ENCODE measurements around the gene SEC11A.
A peak's percentile ranks its signal among the peaks of the same experiment; 100 is the strongest.
"Not testable (repeated sequence)": the region's sequence is repeated elsewhere in the genome, so short reads cannot be mapped to it uniquely, and the experiment has no call there.

Gene SEC11A

DNA sequence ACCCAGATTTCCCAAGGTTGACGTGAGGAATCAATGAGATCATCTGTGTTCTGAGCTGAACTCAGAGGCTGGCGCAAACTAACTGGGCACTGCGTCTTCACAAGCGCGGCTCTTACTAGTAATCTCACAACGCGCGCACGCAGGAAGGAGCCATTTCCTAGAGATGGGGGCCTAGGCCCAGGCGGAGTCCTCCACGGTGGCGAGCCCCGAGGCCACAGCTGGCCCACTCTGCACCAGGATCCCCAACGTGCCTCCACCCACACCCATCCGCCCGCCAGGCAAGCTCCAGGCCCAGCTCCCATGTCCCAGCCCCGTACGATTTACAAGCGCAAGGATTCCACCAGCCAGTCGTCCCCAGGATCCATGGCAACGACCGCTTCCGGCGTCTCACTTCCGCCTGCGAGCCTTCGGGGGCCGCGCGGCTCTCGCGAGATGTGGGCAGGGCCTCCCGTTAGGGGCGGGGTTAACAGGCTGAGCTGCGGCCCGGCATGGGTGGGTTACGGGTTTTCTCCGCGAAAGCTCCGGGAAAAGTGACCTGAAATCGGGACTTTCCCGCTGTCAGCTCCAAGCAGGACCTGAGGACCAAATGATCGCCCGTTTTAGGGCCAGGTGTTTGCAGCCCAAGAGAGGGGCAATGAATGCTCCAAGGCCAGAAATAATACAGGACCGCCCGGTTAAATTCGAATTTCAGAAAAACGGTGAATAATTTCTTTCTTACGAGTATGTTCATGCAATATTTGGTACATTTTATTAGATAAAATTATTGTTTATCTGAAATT is 61.8 kb downstream of the SEC11A start, which contains the start of gene WDR73:
TSS of gene WDR73 (minus strand) at position 374 of the 779 bp plus-strand sequence. CDS start at position 365, 9 bp downstream.
- H3K4me1 ChIP-seq (ENCODE audit: insufficient read depth, low read length) = no peaks in the 10 kb centered on the region; the same call in 1 of the 2 replicates
- H3K9me3 ChIP-seq (ENCODE audit: control insufficient read depth, insufficient read depth, low read length) = no peaks in the 10 kb centered on the region
- no peaks in the 10 kb centered on the region for H3K36me3 ChIP-seq (ENCODE audit: insufficient read depth, low read length)
- peak within 1 kb of the TSS; percentile 91 for H3K9ac ChIP-seq (ENCODE audit: low read depth, low read length)

DNA sequence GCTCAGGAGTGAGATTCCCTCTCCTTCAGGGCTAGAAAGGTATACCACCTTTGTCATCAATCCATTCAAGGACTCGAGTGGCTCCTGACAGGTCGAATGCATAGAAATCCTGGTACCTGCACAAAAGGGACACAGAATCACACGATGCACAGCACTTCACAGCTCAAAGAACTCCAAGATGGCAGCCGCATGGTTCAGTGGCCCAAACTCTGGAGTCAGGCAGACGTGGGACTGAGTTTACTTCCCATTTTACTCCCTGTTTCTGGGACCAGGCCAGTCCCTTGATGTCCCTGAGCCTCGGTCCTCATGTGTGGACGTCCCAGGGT is 62.4 kb downstream of the SEC11A start:
- Histone ChIP-seq H3K9ac (ENCODE audit: low read depth, low read length) (peak overlapping the region; percentile 91), H3K4me1 (ENCODE audit: insufficient read depth, low read length) (no peaks in the 10 kb centered on the region; the same call in 1 of the 2 replicates), H3K9me3 (ENCODE audit: control insufficient read depth, insufficient read depth, low read length) (no peaks in the 10 kb centered on the region), H3K36me3 (ENCODE audit: insufficient read depth, low read length) (no peaks in the 10 kb centered on the region)

DNA sequence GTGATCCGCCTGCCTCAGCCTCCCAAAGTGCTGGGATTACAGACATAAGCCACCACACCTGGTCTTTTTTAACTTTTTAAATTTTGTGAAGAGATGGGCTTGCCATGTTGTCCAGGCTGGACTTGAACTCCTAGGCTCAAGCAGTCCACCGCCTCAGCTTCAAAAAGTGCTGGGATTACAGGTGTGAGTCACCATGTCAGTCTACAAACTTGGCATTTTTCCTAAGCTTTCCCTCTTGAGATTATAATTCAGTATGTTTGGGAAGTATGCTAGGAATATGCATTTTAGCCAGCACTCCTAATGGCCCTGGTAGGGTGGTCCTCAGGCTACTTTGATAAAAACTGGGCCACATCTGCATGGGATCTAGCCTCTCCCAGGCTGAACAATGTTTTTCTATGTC is 66.2 kb downstream of the SEC11A start:
- no peaks in the 10 kb centered on the region for H3K4me1 ChIP-seq (ENCODE audit: insufficient read depth, low read length)
- peaks cover 18% of the 10 kb centered on the region for H3K36me3 ChIP-seq (ENCODE audit: insufficient read depth, low read length)
- no peaks in the 10 kb centered on the region for H3K9me3 ChIP-seq (ENCODE audit: control insufficient read depth, insufficient read depth, low read length)
- H3K9ac ChIP-seq (ENCODE audit: low read depth, low read length) = no peak overlapping the region

GRCh38 chr15:84648539-84648938 is 67.4 kb downstream of the SEC11A start:
- H3K9me3 ChIP-seq (ENCODE audit: control insufficient read depth, insufficient read depth, low read length) = no peaks in the 10 kb centered on the region
- peaks cover 26% of the 10 kb centered on the region for H3K36me3 ChIP-seq (ENCODE audit: insufficient read depth, low read length)
- no peak overlapping the region for H3K9ac ChIP-seq (ENCODE audit: low read depth, low read length)
- no peaks in the 10 kb centered on the region for H3K4me1 ChIP-seq (ENCODE audit: insufficient read depth, low read length)

GRCh38 chr15:84647726-84648125 is 68.2 kb downstream of the SEC11A start:
- Histone ChIP-seq H3K9me3 (ENCODE audit: control insufficient read depth, insufficient read depth, low read length) (no peaks in the 10 kb centered on the region), H3K4me1 (ENCODE audit: insufficient read depth, low read length) (no peaks in the 10 kb centered on the region), H3K36me3 (ENCODE audit: insufficient read depth, low read length) (peaks cover 34% of the 10 kb centered on the region), H3K9ac (ENCODE audit: low read depth, low read length) (no peak overlapping the region)

DNA sequence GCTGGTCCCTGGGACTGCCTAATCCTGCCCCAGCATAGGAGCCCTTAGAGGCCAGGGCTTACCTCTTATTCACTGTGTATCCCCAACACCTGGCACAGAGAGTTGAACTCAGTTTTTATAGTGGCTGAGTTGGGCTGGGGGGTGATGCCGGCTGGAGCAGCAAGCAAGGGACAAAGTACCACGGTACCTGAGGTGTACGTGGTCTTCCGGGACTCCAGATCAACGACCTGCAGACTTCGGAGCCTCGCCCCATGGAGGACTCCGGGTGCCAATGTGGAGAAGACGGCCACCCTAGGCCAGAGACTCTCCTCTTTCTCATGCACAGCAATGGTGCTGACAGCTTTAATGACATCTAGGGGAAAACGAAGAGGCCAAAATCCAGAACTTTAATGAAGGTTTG is 69.9 kb downstream of the SEC11A start:
- no peak overlapping the region for H3K9ac ChIP-seq (ENCODE audit: low read depth, low read length)
- peaks cover 41% of the 10 kb centered on the region for H3K36me3 ChIP-seq (ENCODE audit: insufficient read depth, low read length)
- H3K9me3 ChIP-seq (ENCODE audit: control insufficient read depth, insufficient read depth, low read length) = no peaks in the 10 kb centered on the region
- H3K4me1 ChIP-seq (ENCODE audit: insufficient read depth, low read length) = no peaks in the 10 kb centered on the region

GRCh38 chr15:84645496-84645895 is 70.4 kb downstream of the SEC11A start:
- Histone ChIP-seq H3K9ac (ENCODE audit: low read depth, low read length) (no peak overlapping the region), H3K9me3 (ENCODE audit: control insufficient read depth, insufficient read depth, low read length) (no peaks in the 10 kb centered on the region), H3K36me3 (ENCODE audit: insufficient read depth, low read length) (peaks cover 45% of the 10 kb centered on the region), H3K4me1 (ENCODE audit: insufficient read depth, low read length) (no peaks in the 10 kb centered on the region)

DNA sequence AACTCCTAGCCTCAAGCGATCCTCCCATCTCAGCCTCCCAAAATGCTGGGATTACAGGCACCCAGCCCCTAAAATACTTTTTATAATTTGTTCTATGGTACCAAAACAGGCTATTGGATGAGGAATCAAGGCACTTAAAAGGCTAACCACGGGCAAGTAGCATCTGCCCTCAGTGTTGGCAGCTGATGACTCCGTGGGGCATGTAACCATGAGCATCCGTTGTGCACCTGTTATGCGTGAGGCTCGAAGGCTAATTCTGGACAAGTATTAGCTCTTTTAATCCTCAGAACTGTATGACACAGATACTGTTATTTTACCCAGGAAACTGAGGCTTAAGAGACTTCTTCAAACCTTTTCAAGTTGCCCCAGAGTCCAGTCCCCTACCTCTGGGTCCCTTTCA is 72.1 kb downstream of the SEC11A start:
- H3K4me1 ChIP-seq (ENCODE audit: insufficient read depth, low read length) = no peaks in the 10 kb centered on the region
- peaks cover 47% of the 10 kb centered on the region for H3K36me3 ChIP-seq (ENCODE audit: insufficient read depth, low read length)
- H3K9ac ChIP-seq (ENCODE audit: low read depth, low read length) = no peak overlapping the region
- no peaks in the 10 kb centered on the region for H3K9me3 ChIP-seq (ENCODE audit: control insufficient read depth, insufficient read depth, low read length)

DNA sequence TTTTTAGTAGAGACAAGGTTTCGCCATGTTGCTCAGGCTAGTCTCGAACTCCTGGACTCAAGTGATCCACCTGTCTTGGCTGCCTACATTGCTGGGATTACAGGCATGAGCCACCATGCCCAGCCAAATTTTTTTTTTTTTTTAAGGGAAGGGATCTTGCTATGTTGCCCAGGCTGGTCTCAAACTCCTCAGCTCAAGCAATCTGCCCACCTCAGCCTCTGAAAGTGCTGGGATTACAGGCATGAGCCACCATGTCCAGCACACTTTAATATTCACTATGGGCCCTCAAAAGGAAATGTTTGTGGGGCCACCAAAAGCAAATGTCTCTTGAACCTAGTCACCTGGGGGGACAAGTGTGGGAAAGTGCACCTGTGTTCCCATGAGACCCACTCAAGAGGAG is 73.3 kb downstream of the SEC11A start:
- H3K36me3 ChIP-seq (ENCODE audit: insufficient read depth, low read length) = peaks cover 40% of the 10 kb centered on the region
- H3K4me1 ChIP-seq (ENCODE audit: insufficient read depth, low read length); H3K9ac ChIP-seq (ENCODE audit: low read depth, low read length); H3K9me3 ChIP-seq (ENCODE audit: control insufficient read depth, insufficient read depth, low read length): not testable (repeated sequence)

GRCh38 chr15:84641871-84642270 is 74.1 kb downstream of the SEC11A start:
- not testable (repeated sequence) for H3K9me3 ChIP-seq (ENCODE audit: control insufficient read depth, insufficient read depth, low read length); H3K4me1 ChIP-seq (ENCODE audit: insufficient read depth, low read length); H3K9ac ChIP-seq (ENCODE audit: low read depth, low read length)
- peaks cover 36% of the 10 kb centered on the region for H3K36me3 ChIP-seq (ENCODE audit: insufficient read depth, low read length)

DNA sequence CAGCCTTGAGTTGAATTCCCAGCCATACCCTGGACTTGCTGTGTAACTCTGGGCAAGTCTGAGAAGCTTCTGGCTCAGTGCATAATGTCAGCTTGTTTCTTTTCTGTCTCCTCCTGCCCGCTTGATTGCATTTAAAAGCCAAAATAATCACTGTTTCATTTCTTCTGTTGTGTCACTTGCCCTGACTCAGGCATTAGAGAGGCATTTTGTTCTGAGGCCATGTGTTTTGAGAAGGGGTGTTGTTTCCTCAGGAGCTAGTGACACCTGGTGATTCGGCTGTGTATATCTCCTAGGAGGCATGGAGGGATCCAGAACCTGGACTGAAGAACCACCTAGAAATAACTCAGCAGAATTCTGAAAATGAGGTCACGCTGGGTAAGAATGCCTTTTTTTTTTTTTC is 77.8 kb downstream of the SEC11A start:
- Histone ChIP-seq H3K36me3 (ENCODE audit: insufficient read depth, low read length) (peaks cover 18% of the 10 kb centered on the region), H3K9ac (ENCODE audit: low read depth, low read length) (no peak overlapping the region), H3K9me3 (ENCODE audit: control insufficient read depth, insufficient read depth, low read length) (no peaks in the 10 kb centered on the region), H3K4me1 (ENCODE audit: insufficient read depth, low read length) (peaks cover 6% of the 10 kb centered on the region)

- Histone ChIP-seq H3K36me3 (ENCODE audit: insufficient read depth, low read length) (peaks cover 1% of the 10 kb centered on the region), H3K9me3 (ENCODE audit: control insufficient read depth, insufficient read depth, low read length) (no peaks in the 10 kb centered on the region), H3K9ac (ENCODE audit: low read depth, low read length) (peak overlapping the region; percentile 71; the same call in 1 of the 2 replicates), H3K4me1 (ENCODE audit: insufficient read depth, low read length) (peaks cover 11% of the 10 kb centered on the region)
Measured at GRCh38 chr15:84634228-84634837, 81.6 kb downstream of the SEC11A start.

- peak overlapping the region; percentile 71 for H3K9ac ChIP-seq (ENCODE audit: low read depth, low read length)
- H3K9me3 ChIP-seq (ENCODE audit: control insufficient read depth, insufficient read depth, low read length) = no peaks in the 10 kb centered on the region
- H3K4me1 ChIP-seq (ENCODE audit: insufficient read depth, low read length) = peaks cover 11% of the 10 kb centered on the region
- no peaks in the 10 kb centered on the region; the same call in 1 of the 2 replicates for H3K36me3 ChIP-seq (ENCODE audit: insufficient read depth, low read length)
Measured at GRCh38 chr15:84633311-84634227, 82.4 kb downstream of the SEC11A start.

- no peaks in the 10 kb centered on the region for H3K9me3 ChIP-seq (ENCODE audit: control insufficient read depth, insufficient read depth, low read length)
- no peaks in the 10 kb centered on the region; the same call in 1 of the 2 replicates for H3K36me3 ChIP-seq (ENCODE audit: insufficient read depth, low read length)
- peak overlapping the region; percentile 63 for H3K9ac ChIP-seq (ENCODE audit: low read depth, low read length)
- peaks cover 6% of the 10 kb centered on the region for H3K4me1 ChIP-seq (ENCODE audit: insufficient read depth, low read length)
Measured at GRCh38 chr15:84631706-84632272, 84.2 kb downstream of the SEC11A start.

Data from ES-I3 (cell line).